Panc1 (cell line): ENCODE data around the gene TREML4.

Experiments used
- CTCF ChIP-seq: fragments of 450-650 bp; IDR thresholded peaks from 2 replicates; pipeline ENCODE4 v1.5.1; 2017; ENCODE audit warnings: mild to moderate bottlenecking
- POLR2AphosphoS5 ChIP-seq: IDR thresholded peaks from 2 replicates; pipeline ENCODE4 v1.6.1; 2012; ENCODE audit warnings: mild to moderate bottlenecking, low read depth, low read length, moderate library complexity
- REST ChIP-seq, 2 experiments: IDR thresholded peaks; 2 replicates each; pipeline ENCODE4 v1.6.1; 2011 to 2012; ENCODE audit warnings: low read depth in 2 of 2, control low read depth in 1 of 2, low read length in 1 of 2, mild to moderate bottlenecking in 1 of 2, moderate library complexity in 1 of 2; ENCODE audit not compliant: insufficient read depth in 1 of 2
- SIN3A ChIP-seq: IDR thresholded peaks from 2 replicates; pipeline ENCODE4 v1.6.1; 2012; ENCODE audit warnings: low read depth, mild to moderate bottlenecking, low read length, moderate library complexity, borderline replicate concordance; ENCODE audit not compliant: insufficient read depth
- TCF7L2 ChIP-seq: IDR thresholded peaks from 2 replicates; pipeline ENCODE4 v1.6.1; 2011; ENCODE audit warnings: mild to moderate bottlenecking, low read depth, low read length, inconsistent platforms

- TF ChIP-seq CTCF (no peak), POLR2AphosphoS5 (no peak), REST (IDR thresholded peaks at IDR 0.05; ENCODE audit: insufficient read depth in 1 of 2, low read depth in 2 of 2, low read length in 1 of 2) (no peak), TCF7L2 (no peak), SIN3A (no peak)
These were observed 46.1 kb downstream of the TREML4 start for GRCh38 chr6:41274256-41274655.
